Esophagus squamous epithelium (tissue), 5 donors: Measurements from ENCODE around the gene PDS5A. TPM values are rescaled to one million over a fixed set of nuclear protein-coding genes. Genes with fewer than 3 reads are reported as not detected.
"Not testable (repeated sequence)": the region's sequence is repeated elsewhere in the genome, so short reads cannot be mapped to it uniquely, and the experiment has no call there.

Source experiments
- DNase-seq: peaks from one replicate; lab custom pipeline; 2025; lab: John Stamatoyannopoulos, UW
- H3K27ac ChIP-seq, 4 donors: fragments of 200-600 bp; sonication (generic); one replicate each; pipeline ENCODE4 v1.5.1; 2016 to 2019; ENCODE audit warnings: mild to moderate bottlenecking in 1 of 4
- H3K27me3 ChIP-seq, 4 donors: fragments of 200-600 bp; sonication (generic); 1 replicate in 3 of 4; 2 replicates in 1 of 4; pipeline versions ENCODE4 v1.5.1 to v1.6.0; 2017 to 2021; ENCODE audit warnings: antibody characterized with exemption in 1 of 4
- H3K36me3 ChIP-seq, 3 donors: fragments of 200-600 bp; sonication (generic); one replicate each; pipeline ENCODE4 v1.5.1; 2016 to 2019
- H3K4me1 ChIP-seq, 3 donors: fragments of 200-600 bp; sonication (generic); one replicate each; pipeline ENCODE4 v1.5.1; 2017 to 2019
- H3K4me3 ChIP-seq, 4 donors: fragments of 200-600 bp; sonication (generic); 1 replicate in 3 of 4; 2 replicates in 1 of 4; pipeline ENCODE4 v1.5.1; 2016 to 2019; ENCODE audit warnings: mild to moderate bottlenecking in 2 of 4, moderate library complexity in 1 of 4
- H3K9me3 ChIP-seq, 3 donors: fragments of 200-600 bp; sonication (generic); one replicate each; pipeline ENCODE4 v1.5.1; 2016 to 2019
- CTCF ChIP-seq, 6 experiments: fragments of 450-650 bp in 4 of 6; fragments of 200-600 bp in 2 of 6; sonication (generic) in 2 of 6; IDR thresholded peaks; one replicate each; pipeline ENCODE4 v1.5.1; 2016 to 2019; ENCODE audit warnings: antibody characterized with exemption in 6 of 6, mild to moderate bottlenecking in 4 of 6, moderate library complexity in 4 of 6
- POLR2A ChIP-seq, 4 donors: fragments of 450-650 bp; IDR thresholded peaks; one replicate each; pipeline ENCODE4 v1.6.1; 2017; ENCODE audit warnings: antibody characterized with exemption in 4 of 4, mild to moderate bottlenecking in 4 of 4, moderate library complexity in 3 of 4
- WGBS, 2 donors: methylation state at CpG; one replicate each; pipeline ENCODE4 v1.1.5; 2018; 5-methylcytosine and 5-hydroxymethylcytosine counted together
- intact Hi-C: fragments of 100-400 bp; cut with DNase I; formaldehyde crosslinking; loops from one replicate; pipeline ENCODE4 v1.15.0; 2022
- small RNA-seq, 4 donors: library from RNA; depleted of rRNA; stranded (forward); fragments of <200 nt; gene quantifications; one replicate each; pipeline ENCODE3, GENCODE V24; 2016
- total RNA-seq, 4 donors: library from RNA; depleted of rRNA; stranded (reverse); fragments of >200 nt; gene quantifications; one replicate each; pipeline ENCODE4 v1.1.0, GENCODE V29; 2016
- donor health status: DM: yes; HTN: yes; CAD: no.

PDS5A gene
- total RNA-seq, 4 donors from 2014 or later: 49.1 to 70.2 (median 59.6) TPM

DNA sequence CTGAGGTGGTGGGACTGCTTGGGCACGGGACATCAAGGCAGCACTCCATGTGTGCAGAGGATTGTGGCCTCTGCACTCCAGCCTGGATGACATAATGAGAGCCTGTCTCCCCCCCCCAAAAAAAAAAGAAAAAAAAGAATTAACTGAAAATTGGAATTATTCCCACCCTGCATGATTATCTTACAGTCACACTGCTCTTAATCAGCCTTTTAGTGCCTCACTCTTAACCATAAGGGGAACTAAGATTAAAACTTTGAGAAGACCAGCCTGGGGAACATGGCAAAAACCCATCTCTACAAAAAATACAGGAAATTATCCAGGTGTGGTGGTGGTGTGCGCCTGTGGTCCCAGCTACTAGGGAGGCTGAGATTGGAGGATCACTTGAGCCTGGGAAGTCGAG, 185.2 kb downstream of the PDS5A start:
- DNase-seq: no peak
- Histone ChIP-seq H3K9me3 (no peaks in the 10 kb centered on the region), H3K4me3 (no peak overlapping the region), H3K27me3 (no peaks in the 10 kb centered on the region), H3K4me1 (no peaks in the 10 kb centered on the region), H3K36me3 (no peaks in the 10 kb centered on the region), H3K27ac (no peak overlapping the region)
- 83 to 89% methylated on average over 2 to 3 of the region's 3 CpGs for WGBS, 2 donors
- intact Hi-C loops: no loop called here
- TF ChIP-seq POLR2A (IDR thresholded peaks at IDR 0.05): no peak
- TF ChIP-seq CTCF (IDR thresholded peaks at IDR 0.05): no peak

- 84 to 90% methylated on average over 5 of the region's 5 CpGs for WGBS, 2 donors
- H3K4me3 ChIP-seq: no peak overlapping the region
- no peaks in the 10 kb centered on the region for H3K36me3 ChIP-seq
- no peaks in the 10 kb centered on the region for H3K27me3 ChIP-seq
- H3K9me3 ChIP-seq: no peaks in the 10 kb centered on the region
- intact Hi-C loops: no loop called here
- no peaks in the 10 kb centered on the region for H3K4me1 ChIP-seq
- no peak overlapping the region for H3K27ac ChIP-seq
- no peak for DNase-seq
- TF ChIP-seq POLR2A (IDR thresholded peaks at IDR 0.05): no peak
- no peak for TF ChIP-seq CTCF (IDR thresholded peaks at IDR 0.05)
Observed at GRCh38 chr4:39792128-39792527, 185.6 kb downstream of the PDS5A start.

DNA sequence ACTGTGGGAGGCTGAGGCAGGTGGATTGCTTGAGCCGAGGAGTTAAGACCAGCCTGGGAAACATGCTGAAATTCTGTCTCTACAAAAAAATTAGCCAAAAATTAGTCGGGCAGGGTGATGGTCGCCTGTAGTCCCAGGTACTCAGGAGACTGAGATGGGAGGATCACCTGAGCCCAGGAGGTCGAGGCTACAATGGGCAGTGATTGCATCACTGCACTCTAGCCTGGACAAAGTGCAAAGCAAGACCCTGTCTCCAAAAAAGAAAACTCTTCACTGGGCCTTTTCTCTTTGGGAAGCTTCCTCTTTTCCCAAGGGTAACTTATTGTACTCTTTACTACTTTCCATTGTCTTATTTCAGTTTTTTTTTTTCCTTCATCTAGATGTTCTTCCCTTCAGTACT, 190.9 kb downstream of the PDS5A start:
- 87 to 89% methylated on average over 4 of the region's 4 CpGs for WGBS, 2 donors
- H3K36me3 ChIP-seq: peaks cover 0 to 8% (median 0%) of the 10 kb centered on the region in 3 donors
- DNase-seq: no peak
- H3K4me1 ChIP-seq: no peaks in the 10 kb centered on the region
- intact Hi-C loops: no loop called here
- no peak overlapping the region for H3K27ac ChIP-seq
- H3K4me3 ChIP-seq: no peak overlapping the region
- TF ChIP-seq POLR2A (IDR thresholded peaks at IDR 0.05): no peak
- TF ChIP-seq CTCF (IDR thresholded peaks at IDR 0.05): no peak
- no peaks in the 10 kb centered on the region for H3K27me3 ChIP-seq
- H3K9me3 ChIP-seq: no peaks in the 10 kb centered on the region

DNA sequence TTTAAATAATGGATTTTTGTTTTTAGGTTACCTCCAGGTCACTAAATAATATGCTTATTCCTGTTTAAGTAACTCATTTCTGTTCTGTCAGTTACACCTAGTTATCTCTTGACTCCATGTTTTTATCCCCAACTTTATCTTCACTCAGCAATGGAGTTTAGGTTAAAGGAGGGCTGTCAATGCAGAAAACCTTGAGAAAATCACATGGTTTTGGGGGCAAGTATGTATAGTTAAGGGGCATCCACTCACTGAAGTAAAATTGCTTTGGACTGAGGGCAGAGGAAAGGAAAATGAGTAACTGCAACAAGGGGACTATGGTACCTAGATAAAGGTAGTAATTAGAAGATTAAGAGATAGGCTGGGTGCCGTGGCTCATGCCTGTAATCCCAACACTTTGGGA, 192.6 kb downstream of the PDS5A start:
- no peak overlapping the region for H3K27ac ChIP-seq
- no peak for DNase-seq
- TF ChIP-seq CTCF (IDR thresholded peaks at IDR 0.05) (no peak), POLR2A (IDR thresholded peaks at IDR 0.05) (no peak)
- intact Hi-C loops: no loop called here
- WGBS, 2 donors: 50 to 86% methylated on average over 1 of the region's 1 CpG
- H3K9me3 ChIP-seq: no peaks in the 10 kb centered on the region
- H3K27me3 ChIP-seq: no peaks in the 10 kb centered on the region
- peaks cover 0 to 19% (median 0%) of the 10 kb centered on the region in 3 donors for H3K36me3 ChIP-seq
- H3K4me1 ChIP-seq: no peaks in the 10 kb centered on the region
- no peak overlapping the region for H3K4me3 ChIP-seq

- WGBS, 2 donors: 92 to 94% methylated on average over 2 of the region's 2 CpGs
- H3K27ac ChIP-seq: not testable (repeated sequence)
Observed at GRCh38 chr4:39781988-39782387, 195.7 kb downstream of the PDS5A start.

More at GRCh38 chr4:39781988-39782387, 195.7 kb downstream of the PDS5A start:
- H3K36me3 ChIP-seq: peaks cover 0 to 50% (median 12%) of the 10 kb centered on the region in 3 donors
- H3K27me3 ChIP-seq, H3K4me3 ChIP-seq, intact Hi-C loops, H3K9me3 ChIP-seq, H3K4me1 ChIP-seq, DNase-seq: not testable (repeated sequence)

Small RNA genes within 50 kb of the gene (small RNA-seq; reads per million reads assigned to genes)
- 0 reads per million in 4 donors for gene RNA5SP159

Other genes with a start within 250 kb of the PDS5A start
- 10 to 100 TPM in 1 of 4 donors, 1 to 10 TPM in 3; 4.2 to 11.1 (median 6.7) TPM for gene N4BP2, start 78.9 kb upstream of the PDS5A start, total RNA-seq
- gene RHOH, start 219.1 kb upstream of the PDS5A start, total RNA-seq: 1 to 10 TPM in 3 of 4 donors, under 1 TPM in 1; 0.79 to 5.0 (median 2.2) TPM